GM19023 (cell line): Measurements from ENCODE around the gene RWDD1.
A peak's percentile ranks its signal among the peaks of the same experiment; 100 is the strongest.
"Not testable (repeated sequence)": the region's sequence is repeated elsewhere in the genome, so short reads cannot be mapped to it uniquely, and the experiment has no call there.

Source experiments
- ATAC-seq: cut with Tn5 transposase; IDR thresholded peaks from one replicate; pipeline ENCODE4 v1.9.1; 2021; ENCODE audit warnings: mild to moderate bottlenecking, moderate library complexity; ENCODE audit not compliant: unreplicated experiment

The RWDD1 gene

DNA sequence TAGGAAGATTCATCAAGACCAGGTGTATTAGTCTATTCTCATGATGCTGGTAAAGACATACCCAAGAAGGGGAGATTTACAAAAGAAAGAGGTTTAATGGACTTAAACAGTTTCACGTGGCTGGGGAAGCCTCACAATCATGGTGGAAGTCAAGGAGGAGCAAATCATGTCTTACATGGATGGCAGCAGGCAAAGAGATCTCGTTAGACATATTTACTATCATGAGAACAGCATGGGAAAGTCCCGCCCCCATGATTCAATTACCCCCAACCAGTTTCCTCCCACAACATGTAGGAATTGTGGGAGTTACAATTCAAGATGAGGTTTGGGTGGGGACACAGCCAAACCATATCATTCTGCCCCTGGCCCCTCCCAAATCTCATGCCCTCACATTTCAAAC, 32.6 kb downstream of the RWDD1 start:
- ATAC-seq, result not testable (repeated sequence)

DNA sequence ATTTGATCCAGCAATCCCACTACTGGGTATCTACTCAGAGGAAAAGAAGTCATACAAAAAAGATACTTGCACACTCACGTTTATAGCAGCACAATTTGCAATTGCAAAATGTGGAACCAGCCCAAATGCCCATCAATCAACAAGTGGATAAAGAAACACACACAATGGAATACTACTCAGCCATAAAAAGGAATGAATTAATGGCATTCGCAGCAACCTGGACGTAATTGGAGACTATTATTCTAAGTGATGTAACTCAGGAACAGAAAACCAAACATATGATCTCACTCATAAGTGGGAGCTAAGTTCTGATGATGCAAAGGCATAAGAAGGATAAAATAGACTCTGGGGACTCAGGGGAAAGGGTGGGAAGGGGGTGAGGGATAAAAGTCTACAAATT, 33.6 kb downstream of the RWDD1 start:
- ATAC-seq, result not testable (repeated sequence)

DNA sequence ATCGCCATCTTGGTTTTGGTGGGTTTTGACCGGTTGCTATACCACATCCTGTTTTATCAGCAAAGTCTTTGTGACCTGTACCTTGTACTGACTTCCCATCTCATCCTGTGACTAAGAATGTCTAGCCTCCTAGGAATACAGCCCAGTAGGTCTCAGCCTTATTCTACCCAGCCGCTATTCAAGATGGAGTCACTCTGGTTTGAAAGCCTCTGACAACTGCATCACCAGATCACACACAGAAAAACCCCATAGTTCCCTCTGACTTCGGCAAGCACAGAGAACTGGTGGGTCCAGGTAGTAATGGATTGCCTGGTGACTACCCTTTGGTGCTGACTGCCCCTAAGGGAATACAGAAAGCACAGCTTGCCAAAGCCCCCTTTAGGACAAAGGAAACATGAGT, 34.6 kb downstream of the RWDD1 start:
- ATAC-seq, result no peak

DNA sequence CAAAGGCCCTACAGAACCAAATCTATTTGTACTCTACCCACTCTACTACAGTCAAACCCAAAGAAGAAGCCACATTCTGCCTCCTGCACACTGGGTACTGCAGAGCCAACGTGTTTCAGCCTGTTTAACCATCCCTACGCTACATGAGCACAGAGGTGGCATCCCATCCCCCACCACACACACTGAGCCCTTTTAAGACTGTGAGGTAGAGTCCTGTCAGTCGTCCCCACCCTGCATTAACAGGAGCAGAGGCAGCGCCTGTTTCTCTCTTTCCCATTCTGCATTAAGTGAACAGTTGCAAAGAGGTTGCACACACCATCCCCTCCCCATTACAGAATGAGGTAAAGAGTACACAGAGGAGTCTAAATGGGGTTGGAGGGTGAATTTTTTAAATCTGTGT, 39.8 kb downstream of the RWDD1 start:
- no peak for ATAC-seq

DNA sequence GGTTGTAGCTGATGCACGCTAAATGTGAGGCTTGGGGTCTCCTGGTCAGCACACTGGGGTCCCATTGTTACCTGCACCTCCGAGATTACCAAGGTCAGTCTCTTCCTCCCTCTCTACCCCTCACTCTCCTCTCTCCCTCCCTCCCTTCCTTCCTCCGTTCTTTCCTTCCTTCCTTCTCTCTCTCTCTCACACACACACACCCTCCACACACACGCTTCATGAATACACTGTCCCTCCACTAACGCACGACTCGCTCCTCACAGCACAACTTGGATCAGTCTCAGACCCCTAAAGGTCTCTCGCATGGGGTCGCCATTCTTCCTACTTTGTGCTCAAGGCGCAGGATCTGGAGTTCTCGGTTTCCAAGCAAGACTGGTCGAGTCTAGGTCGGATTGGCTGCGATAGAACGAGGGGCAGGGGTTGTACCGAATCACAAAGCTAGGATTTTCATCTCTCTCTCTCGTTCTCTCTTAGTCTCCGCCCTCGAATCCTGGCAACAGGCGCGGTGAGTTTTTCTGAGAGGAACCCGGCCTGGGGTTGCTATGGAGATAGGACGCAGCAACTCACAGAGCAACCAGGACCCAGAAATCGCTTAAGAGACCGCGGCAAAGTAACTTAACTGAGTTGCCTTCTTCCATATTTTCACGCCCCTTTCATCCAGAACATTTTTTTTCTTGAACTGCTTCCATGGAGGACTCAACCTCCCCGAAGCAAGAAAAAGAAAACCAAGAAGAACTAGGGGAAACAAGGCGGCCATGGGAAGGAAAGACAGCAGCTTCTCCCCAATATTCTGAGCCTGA, 44.8 kb downstream of the RWDD1 start, which contains the start of gene RSPH4A:
Gene RSPH4A, plus strand, starts transcription at position 543 of the 800 bp plus-strand sequence. Its CDS starts 145 bp downstream, at position 688.
- peak; percentile 100 for ATAC-seq

DNA sequence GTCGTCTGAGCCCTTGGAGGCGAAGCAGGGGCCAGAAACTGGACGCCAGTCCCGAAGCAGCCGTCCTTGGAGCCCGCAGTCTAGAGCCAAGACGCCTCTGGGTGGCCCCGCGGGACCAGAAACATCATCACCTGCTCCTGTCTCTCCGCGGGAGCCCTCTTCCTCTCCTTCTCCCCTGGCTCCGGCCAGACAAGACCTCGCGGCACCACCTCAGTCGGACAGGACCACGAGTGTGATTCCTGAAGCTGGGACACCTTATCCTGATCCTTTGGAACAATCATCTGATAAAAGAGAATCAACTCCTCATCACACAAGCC, 45.4 kb downstream of the RWDD1 start:
- ATAC-seq, result peak; percentile 35

DNA sequence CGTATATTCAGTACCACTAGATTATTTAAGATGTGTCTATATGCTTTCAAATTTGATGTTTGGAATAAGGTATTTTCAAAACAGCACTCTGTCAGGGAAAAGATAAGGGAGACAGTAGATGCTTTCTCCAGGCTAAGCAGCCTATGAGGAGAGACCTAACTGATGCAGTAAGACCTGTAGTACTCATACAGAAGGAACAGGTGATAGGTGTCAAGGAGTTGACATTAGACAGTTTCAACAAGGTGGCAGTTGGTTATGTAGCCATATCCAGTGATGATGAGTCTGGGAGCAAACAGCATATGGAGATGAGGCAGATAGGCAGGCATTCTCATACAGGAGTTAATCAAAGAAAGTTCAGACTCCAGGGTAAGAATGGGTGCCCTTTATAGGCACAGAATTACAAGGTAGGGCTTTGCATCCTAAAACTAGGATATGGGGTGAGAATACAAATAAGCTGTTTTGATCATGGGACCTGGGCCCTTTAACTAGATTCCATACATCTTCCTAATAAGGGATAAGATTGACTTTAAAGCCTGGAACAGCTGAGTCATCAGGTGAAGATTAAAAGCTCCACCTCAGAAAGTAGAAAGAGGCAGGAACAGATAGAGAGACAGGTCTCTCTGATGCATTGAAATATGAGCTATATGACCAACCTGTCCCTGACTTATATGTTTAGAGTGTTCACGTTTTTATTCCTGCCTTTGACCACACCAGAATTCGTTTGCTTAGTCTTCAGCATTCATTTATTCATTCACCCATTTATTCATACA, 52.9 kb downstream of the RWDD1 start:
- no peak for ATAC-seq

DNA sequence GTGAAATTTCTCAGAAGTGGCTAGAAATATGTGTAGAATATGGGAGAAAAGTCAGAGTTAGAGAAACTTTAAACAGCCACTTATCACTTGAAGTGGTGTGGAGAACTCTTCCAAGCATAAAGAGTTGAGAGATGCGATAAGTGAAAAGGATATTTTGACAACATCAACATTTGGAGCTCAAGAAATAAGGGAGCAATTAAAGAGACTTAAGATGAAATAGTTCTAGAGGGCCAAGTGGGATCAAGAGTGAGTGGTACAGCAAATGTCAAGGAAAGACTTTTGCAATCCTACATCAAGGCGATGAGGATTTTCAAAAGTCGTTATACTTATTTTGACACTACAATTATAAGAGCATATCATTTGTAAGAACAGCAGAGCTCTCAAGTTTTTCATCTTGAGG, 54.6 kb downstream of the RWDD1 start:
- ATAC-seq, result no peak

DNA sequence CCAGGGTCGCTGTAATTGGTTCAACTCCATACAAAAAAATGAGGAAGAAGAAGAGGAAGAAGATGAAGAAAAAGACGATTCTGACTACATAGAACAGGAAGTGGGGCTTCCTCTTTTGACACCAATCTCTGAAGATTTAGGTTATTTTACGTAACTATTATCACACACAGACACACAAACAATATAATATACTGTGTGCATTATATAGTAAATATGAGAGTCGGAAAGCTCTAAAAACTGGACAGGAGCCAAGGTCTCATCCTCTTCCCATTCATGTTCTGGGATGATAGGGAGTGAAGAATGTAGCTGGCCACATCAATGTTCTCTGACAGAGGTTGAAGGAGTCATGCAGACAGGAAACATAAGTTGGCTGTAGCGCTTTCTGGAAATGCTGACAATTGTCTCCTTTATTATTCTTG, 58.3 kb downstream of the RWDD1 start:
- ATAC-seq, result no peak

DNA sequence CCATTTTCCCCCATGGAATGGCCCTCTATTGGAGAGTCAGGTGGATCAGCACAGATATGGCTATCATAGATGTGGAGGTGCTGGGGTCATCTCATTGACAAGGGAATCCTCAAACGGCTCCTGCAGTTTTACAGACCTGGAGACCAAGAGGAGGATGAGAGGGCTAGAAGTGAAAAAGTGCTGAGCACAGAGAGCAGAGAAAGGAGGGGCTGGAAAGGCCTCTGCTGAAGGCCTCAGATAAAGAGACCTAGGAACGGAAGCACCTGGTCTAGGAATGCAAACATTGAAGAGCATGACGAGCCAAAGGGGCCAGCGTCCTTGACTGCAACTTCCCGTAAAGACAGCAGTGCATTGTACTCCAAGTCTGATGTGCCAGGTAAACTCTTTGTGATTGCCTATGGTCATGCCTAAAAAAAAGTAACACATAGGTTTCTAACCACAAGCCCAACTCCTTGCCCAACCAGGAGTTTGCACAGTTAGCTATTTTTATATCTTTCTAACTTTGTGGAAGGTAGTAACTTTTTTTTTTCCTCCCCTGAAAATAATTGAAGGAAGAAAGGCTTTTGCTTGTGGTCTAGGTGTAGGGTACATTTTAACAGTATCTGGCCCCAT, 60.2 kb downstream of the RWDD1 start:
- ATAC-seq, result no peak

DNA sequence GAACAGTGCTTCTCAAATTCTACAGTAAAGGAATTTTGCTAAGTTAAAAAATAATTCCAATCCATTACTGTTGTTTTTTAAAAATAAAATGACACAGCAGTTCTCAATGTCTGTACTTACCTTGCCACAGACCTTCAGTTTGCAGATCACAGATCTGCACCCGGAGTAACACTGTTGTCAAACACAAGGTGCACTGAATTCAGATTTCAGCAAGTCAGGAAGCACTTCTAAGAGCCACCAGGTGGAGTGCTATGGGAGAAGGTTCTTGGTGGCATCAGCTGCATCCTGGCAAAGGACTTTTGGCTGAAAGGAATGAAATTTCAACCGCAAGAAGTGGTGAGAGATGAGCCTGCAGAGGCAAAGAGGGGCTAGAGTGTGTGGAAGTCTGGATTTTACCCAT, 62.4 kb downstream of the RWDD1 start:
- no peak for ATAC-seq
